SK-N-MC (cell line): ENCODE results near the gene RBMXL3.
"Not testable (repeated sequence)": the region's sequence is repeated elsewhere in the genome, so short reads cannot be mapped to it uniquely, and the experiment has no call there.

ENCODE experiments used
- DNase-seq: peaks from one replicate; pipeline ENCODE4 v3.0.0-alpha.2; 2011; ENCODE audit warnings: low read depth, low spot score
- H3K27ac ChIP-seq: fragments of 200-600 bp; sonication (generic); 2 replicates; pipeline ENCODE4 v1.5.1; 2016; ENCODE audit warnings: mixed run types
- H3K36me3 ChIP-seq: fragments of 200-600 bp; sonication (generic); 2 replicates; pipeline ENCODE4 v1.6.1; 2017; ENCODE audit warnings: antibody characterized with exemption, low read length, mixed read lengths; ENCODE audit not compliant: insufficient read depth
- H3K4me3 ChIP-seq: fragments of 200-600 bp; sonication (generic); 2 replicates; pipeline ENCODE4 v1.5.1; 2016
- H3K9ac ChIP-seq: fragments of 200-600 bp; sonication (generic); 2 replicates; pipeline ENCODE4 v1.8.0; 2017; ENCODE audit warnings: mixed run types, mixed read lengths; ENCODE audit not compliant: insufficient read length
- H3K9me3 ChIP-seq: fragments of 200-600 bp; sonication (generic); 2 replicates; pipeline ENCODE4 v1.6.1; 2017; ENCODE audit warnings: low read depth, mild to moderate bottlenecking, antibody characterized with exemption, low read length, moderate library complexity, mixed read lengths
- EZH2 ChIP-seq: fragments of 200-600 bp; sonication (generic); IDR thresholded peaks from one replicate; pipeline ENCODE4 v1.6.1; 2017; ENCODE audit warnings: antibody characterized with exemption
- FOXP2 ChIP-seq: optimal IDR thresholded peaks from 2 replicates; pipeline ENCODE3; 2011; ENCODE audit warnings: mild to moderate bottlenecking, moderate library complexity; ENCODE audit not compliant: insufficient read depth; ENCODE audit errors: extremely low read length, control extremely low read depth
- POLR2AphosphoS5 ChIP-seq: IDR thresholded peaks from 2 replicates; pipeline ENCODE4 v1.6.1; 2012; ENCODE audit warnings: mild to moderate bottlenecking, low read depth, low read length, borderline replicate concordance

RBMXL3 gene

GRCh38 chrX:115189646-115190635, 731 bp downstream of the RBMXL3 start:
- TF ChIP-seq EZH2: no peak
- no peak for TF ChIP-seq POLR2AphosphoS5
- no peak for TF ChIP-seq FOXP2
- H3K9ac ChIP-seq: no peak overlapping the region

GRCh38 chrX:115190636-115191489, 1.7 kb downstream of the RBMXL3 start:
- no peak overlapping the region for H3K9ac ChIP-seq
- H3K9me3 ChIP-seq: no peaks in the 10 kb centered on the region
- TF ChIP-seq POLR2AphosphoS5 (no peak), EZH2 (no peak), FOXP2 (no peak)
- no peak overlapping the region for H3K27ac ChIP-seq
- no peak for DNase-seq
- H3K4me3 ChIP-seq: no peak overlapping the region
- H3K36me3 ChIP-seq: no peaks in the 10 kb centered on the region

More at GRCh38 chrX:115189646-115190635, 731 bp downstream of the RBMXL3 start:
- Histone ChIP-seq H3K27ac (no peak overlapping the region), H3K4me3 (no peak overlapping the region), H3K36me3 (no peaks in the 10 kb centered on the region), H3K9me3 (no peaks in the 10 kb centered on the region)
- no peak for DNase-seq

- no peak overlapping the region for H3K4me3 ChIP-seq
- H3K9me3 ChIP-seq: no peaks in the 10 kb centered on the region
- H3K9ac ChIP-seq: no peak overlapping the region
- DNase-seq: no peak
- H3K27ac ChIP-seq: no peak overlapping the region
- no peak for TF ChIP-seq EZH2
- no peak for TF ChIP-seq FOXP2
- TF ChIP-seq POLR2AphosphoS5: no peak
- no peaks in the 10 kb centered on the region for H3K36me3 ChIP-seq
Measured at GRCh38 chrX:115191490-115192243, 2.5 kb downstream of the RBMXL3 start.

- Histone ChIP-seq H3K36me3 (no peaks in the 10 kb centered on the region), H3K4me3 (no peak overlapping the region), H3K27ac (no peak overlapping the region), H3K9ac (no peak overlapping the region), H3K9me3 (no peaks in the 10 kb centered on the region)
- DNase-seq: no peak
- TF ChIP-seq EZH2 (no peak), POLR2AphosphoS5 (no peak), FOXP2 (no peak)
Measured at GRCh38 chrX:115192244-115192700, 3.1 kb downstream of the RBMXL3 start.

- H3K9ac ChIP-seq: no peak overlapping the region
- no peak for DNase-seq
- TF ChIP-seq POLR2AphosphoS5: no peak
- no peak for TF ChIP-seq EZH2
- no peak for TF ChIP-seq FOXP2
- H3K4me3 ChIP-seq: no peak overlapping the region
- H3K9me3 ChIP-seq: no peaks in the 10 kb centered on the region
- no peak overlapping the region for H3K27ac ChIP-seq
- H3K36me3 ChIP-seq: no peaks in the 10 kb centered on the region
Measured at GRCh38 chrX:115204040-115204439, 14.8 kb downstream of the RBMXL3 start.

- H3K9me3 ChIP-seq, H3K27ac ChIP-seq, H3K4me3 ChIP-seq, DNase-seq, H3K36me3 ChIP-seq, H3K9ac ChIP-seq: not testable (repeated sequence)
Measured at GRCh38 chrX:115209547-115209946, 20.3 kb downstream of the RBMXL3 start.

GRCh38 chrX:115214151-115214550, 24.9 kb downstream of the RBMXL3 start:
- Histone ChIP-seq H3K27ac (no peak overlapping the region), H3K4me3 (no peak overlapping the region), H3K9ac (no peak overlapping the region), H3K9me3 (no peaks in the 10 kb centered on the region), H3K36me3 (no peaks in the 10 kb centered on the region)
- no peak for DNase-seq
- no peak for TF ChIP-seq EZH2

- H3K36me3 ChIP-seq: no peaks in the 10 kb centered on the region
- DNase-seq: no peak
- H3K4me3 ChIP-seq: no peak overlapping the region
- H3K9ac ChIP-seq: no peak overlapping the region
- H3K9me3 ChIP-seq: no peaks in the 10 kb centered on the region
- no peak overlapping the region for H3K27ac ChIP-seq
- TF ChIP-seq EZH2 (no peak), POLR2AphosphoS5 (no peak), FOXP2 (no peak)
Measured at GRCh38 chrX:115214605-115215004, 25.4 kb downstream of the RBMXL3 start.

GRCh38 chrX:115217346-115217745, 28.1 kb downstream of the RBMXL3 start:
- not testable (repeated sequence) for H3K36me3 ChIP-seq, DNase-seq, H3K9me3 ChIP-seq, H3K4me3 ChIP-seq, H3K27ac ChIP-seq, H3K9ac ChIP-seq
